ENCODE results near the gene IGFBP5.

IGFBP5 gene

GRCh38 chr2:216695401-216695821, at the start of gene IGFBP5:
IGFBP5 (minus strand) TSS chr2:216695549; CDS start chr2:216694775, 774 bp downstream.
- peak; percentile 62 for DNase-seq

- no peak for DNase-seq
Measured at GRCh38 chr2:216743781-216744180, 48.4 kb upstream of the IGFBP5 start.

GRCh38 chr2:216742411-216742810, 47.1 kb upstream of the IGFBP5 start:
- DNase-seq = no peak

- no peak for DNase-seq
Measured at GRCh38 chr2:216741223-216741593, 45.9 kb upstream of the IGFBP5 start.

- DNase-seq = no peak
Measured at GRCh38 chr2:216740557-216741222, 45.3 kb upstream of the IGFBP5 start.

- no peak for DNase-seq
Measured at GRCh38 chr2:216739035-216739434, 43.7 kb upstream of the IGFBP5 start.

GRCh38 chr2:216737676-216738075, 42.3 kb upstream of the IGFBP5 start:
- no peak for DNase-seq

GRCh38 chr2:216736326-216736725, 41.0 kb upstream of the IGFBP5 start:
- DNase-seq = no peak

GRCh38 chr2:216735668-216736067, 40.3 kb upstream of the IGFBP5 start:
- no peak for DNase-seq

GRCh38 chr2:216735086-216735485, 39.7 kb upstream of the IGFBP5 start:
- DNase-seq = no peak

GRCh38 chr2:216733046-216733445, 37.7 kb upstream of the IGFBP5 start:
- DNase-seq = no peak

GRCh38 chr2:216732334-216732733, 37.0 kb upstream of the IGFBP5 start:
- DNase-seq = no peak

- DNase-seq = no peak
Measured at GRCh38 chr2:216731465-216731864, 36.1 kb upstream of the IGFBP5 start.

- no peak for DNase-seq
Measured at GRCh38 chr2:216730871-216731270, 35.5 kb upstream of the IGFBP5 start.

- no peak for DNase-seq
Measured at GRCh38 chr2:216727346-216728122, 32.2 kb upstream of the IGFBP5 start.

- no peak for DNase-seq
Measured at GRCh38 chr2:216724190-216724589, 28.8 kb upstream of the IGFBP5 start.

- DNase-seq = no peak
Measured at GRCh38 chr2:216721141-216721540, 25.8 kb upstream of the IGFBP5 start.

- DNase-seq = no peak
Measured at GRCh38 chr2:216720722-216721121, 25.4 kb upstream of the IGFBP5 start.

- DNase-seq = no peak
Measured at GRCh38 chr2:216717907-216718615, 22.7 kb upstream of the IGFBP5 start.

GRCh38 chr2:216717491-216717901, 22.1 kb upstream of the IGFBP5 start:
- no peak for DNase-seq

- DNase-seq = no peak
Measured at GRCh38 chr2:216716109-216716508, 20.8 kb upstream of the IGFBP5 start.

GRCh38 chr2:216715402-216715974, 20.1 kb upstream of the IGFBP5 start:
- DNase-seq = no peak

- DNase-seq = peak; percentile 21
Measured at GRCh38 chr2:216714376-216714775, 19.0 kb upstream of the IGFBP5 start.
